ENCODE measurements around the gene CNGB1. TPM values are rescaled to one million over a fixed set of nuclear protein-coding genes. Genes with fewer than 3 reads are reported as not detected.

Gene CNGB1
- total RNA-seq, 1 experiment from 2014 or later: not detected

DNA sequence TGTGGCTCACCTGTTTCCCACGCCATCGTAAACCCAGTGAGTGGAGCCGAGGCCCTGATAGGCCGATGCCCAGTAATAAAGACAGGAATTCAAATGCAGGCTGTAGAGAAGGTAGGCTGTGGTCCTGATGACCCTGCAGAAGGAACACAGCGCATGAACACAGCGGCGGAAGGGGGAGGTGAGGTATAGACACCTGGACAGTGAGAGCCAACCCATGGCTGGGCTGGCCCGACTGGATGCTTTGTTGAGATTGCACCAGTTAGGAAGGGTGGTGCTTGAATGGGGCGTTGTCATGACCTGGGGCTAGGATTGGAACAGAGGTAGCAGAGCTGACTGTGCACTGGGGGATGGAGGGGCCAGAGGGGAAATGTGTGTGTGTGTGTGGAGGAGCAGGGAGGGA lies 59.2 kb downstream of the CNGB1 start:
- ATAC-seq: peak; percentile 33
- POLR2A ChIA-PET: no interaction called here
- no peak overlapping the region for H3K4me3 Mint-ChIP-seq
- no peaks in the 10 kb centered on the region; the same call in 1 of the 2 replicates for H3K27me3 Mint-ChIP-seq (ENCODE audit: low read depth)
- no peaks in the 10 kb centered on the region for H3K36me3 Mint-ChIP-seq
- CTCF ChIA-PET: no interaction called here
- no peak for DNase-seq (ENCODE audit: low spot score)
- TF ChIP-seq E2F5 (CRISPR knock-in tag; IDR thresholded peaks at IDR 0.05) (no peak), EMX1 (CRISPR knock-in tag; IDR thresholded peaks at IDR 0.05) (no peak), TCF7 (CRISPR knock-in tag; IDR thresholded peaks at IDR 0.05; ENCODE audit: low read depth) (no peak), RELA (CRISPR knock-in tag; IDR thresholded peaks at IDR 0.05; ENCODE audit: borderline replicate concordance) (no peak), ATF1 (CRISPR knock-in tag; IDR thresholded peaks at IDR 0.05) (no peak), ZNF423 (CRISPR knock-in tag; IDR thresholded peaks at IDR 0.05) (no peak), CTCF (IDR thresholded peaks at IDR 0.05) (no peak), ZNF671 (CRISPR knock-in tag; IDR thresholded peaks at IDR 0.05) (no peak), ZNF416 (CRISPR knock-in tag; IDR thresholded peaks at IDR 0.05) (no peak), AR (CRISPR knock-in tag; IDR thresholded peaks at IDR 0.05) (no peak), PRRX2 (CRISPR knock-in tag; IDR thresholded peaks at IDR 0.05) (no peak)
- TF ChIP-seq, protein P1, sequence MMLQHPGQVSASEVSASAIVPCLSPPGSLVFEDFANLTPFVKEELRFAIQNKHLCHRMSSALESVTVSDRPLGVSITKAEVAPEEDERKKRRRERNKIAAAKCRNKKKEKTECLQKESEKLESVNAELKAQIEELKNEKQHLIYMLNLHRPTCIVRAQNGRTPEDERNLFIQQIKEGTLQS (CRISPR knock-in tag; conservative IDR thresholded peaks at IDR 0.05): no peak
- TF ChIP-seq, protein P2, sequence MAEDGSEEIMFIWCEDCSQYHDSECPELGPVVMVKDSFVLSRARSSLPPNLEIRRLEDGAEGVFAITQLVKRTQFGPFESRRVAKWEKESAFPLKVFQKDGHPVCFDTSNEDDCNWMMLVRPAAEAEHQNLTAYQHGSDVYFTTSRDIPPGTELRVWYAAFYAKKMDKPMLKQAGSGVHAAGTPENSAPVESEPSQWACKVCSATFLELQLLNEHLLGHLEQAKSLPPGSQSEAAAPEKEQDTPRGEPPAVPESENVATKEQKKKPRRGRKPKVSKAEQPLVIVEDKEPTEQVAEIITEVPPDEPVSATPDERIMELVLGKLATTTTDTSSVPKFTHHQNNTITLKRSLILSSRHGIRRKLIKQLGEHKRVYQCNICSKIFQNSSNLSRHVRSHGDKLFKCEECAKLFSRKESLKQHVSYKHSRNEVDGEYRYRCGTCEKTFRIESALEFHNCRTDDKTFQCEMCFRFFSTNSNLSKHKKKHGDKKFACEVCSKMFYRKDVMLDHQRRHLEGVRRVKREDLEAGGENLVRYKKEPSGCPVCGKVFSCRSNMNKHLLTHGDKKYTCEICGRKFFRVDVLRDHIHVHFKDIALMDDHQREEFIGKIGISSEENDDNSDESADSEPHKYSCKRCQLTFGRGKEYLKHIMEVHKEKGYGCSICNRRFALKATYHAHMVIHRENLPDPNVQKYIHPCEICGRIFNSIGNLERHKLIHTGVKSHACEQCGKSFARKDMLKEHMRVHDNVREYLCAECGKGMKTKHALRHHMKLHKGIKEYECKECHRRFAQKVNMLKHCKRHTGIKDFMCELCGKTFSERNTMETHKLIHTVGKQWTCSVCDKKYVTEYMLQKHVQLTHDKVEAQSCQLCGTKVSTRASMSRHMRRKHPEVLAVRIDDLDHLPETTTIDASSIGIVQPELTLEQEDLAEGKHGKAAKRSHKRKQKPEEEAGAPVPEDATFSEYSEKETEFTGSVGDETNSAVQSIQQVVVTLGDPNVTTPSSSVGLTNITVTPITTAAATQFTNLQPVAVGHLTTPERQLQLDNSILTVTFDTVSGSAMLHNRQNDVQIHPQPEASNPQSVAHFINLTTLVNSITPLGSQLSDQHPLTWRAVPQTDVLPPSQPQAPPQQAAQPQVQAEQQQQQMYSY (CRISPR knock-in tag; IDR thresholded peaks at IDR 0.05): no peak
- TF ChIP-seq, protein P3, sequence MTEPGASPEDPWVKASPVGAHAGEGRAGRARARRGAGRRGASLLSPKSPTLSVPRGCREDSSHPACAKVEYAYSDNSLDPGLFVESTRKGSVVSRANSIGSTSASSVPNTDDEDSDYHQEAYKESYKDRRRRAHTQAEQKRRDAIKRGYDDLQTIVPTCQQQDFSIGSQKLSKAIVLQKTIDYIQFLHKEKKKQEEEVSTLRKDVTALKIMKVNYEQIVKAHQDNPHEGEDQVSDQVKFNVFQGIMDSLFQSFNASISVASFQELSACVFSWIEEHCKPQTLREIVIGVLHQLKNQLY (CRISPR knock-in tag; IDR thresholded peaks at IDR 0.05): no peak
- no peaks in the 10 kb centered on the region for H3K9me3 Mint-ChIP-seq
- H3K27ac Mint-ChIP-seq: no peak overlapping the region
- H3K4me1 Mint-ChIP-seq: peaks cover 21% of the 10 kb centered on the region

- Mint-ChIP-seq H3K27ac (no peak overlapping the region), H3K4me3 (no peak overlapping the region), H3K36me3 (no peaks in the 10 kb centered on the region), H3K27me3 (ENCODE audit: low read depth) (no peaks in the 10 kb centered on the region; the same call in 1 of the 2 replicates), H3K4me1 (peaks cover 21% of the 10 kb centered on the region), H3K9me3 (no peaks in the 10 kb centered on the region)
- no peak for TF ChIP-seq E2F4 (CRISPR knock-in tag; IDR thresholded peaks at IDR 0.05; ENCODE audit: borderline replicate concordance, low read depth)
- no peak for TF ChIP-seq TP53 (CRISPR knock-in tag; IDR thresholded peaks at IDR 0.05)
- TF ChIP-seq, protein P4, sequence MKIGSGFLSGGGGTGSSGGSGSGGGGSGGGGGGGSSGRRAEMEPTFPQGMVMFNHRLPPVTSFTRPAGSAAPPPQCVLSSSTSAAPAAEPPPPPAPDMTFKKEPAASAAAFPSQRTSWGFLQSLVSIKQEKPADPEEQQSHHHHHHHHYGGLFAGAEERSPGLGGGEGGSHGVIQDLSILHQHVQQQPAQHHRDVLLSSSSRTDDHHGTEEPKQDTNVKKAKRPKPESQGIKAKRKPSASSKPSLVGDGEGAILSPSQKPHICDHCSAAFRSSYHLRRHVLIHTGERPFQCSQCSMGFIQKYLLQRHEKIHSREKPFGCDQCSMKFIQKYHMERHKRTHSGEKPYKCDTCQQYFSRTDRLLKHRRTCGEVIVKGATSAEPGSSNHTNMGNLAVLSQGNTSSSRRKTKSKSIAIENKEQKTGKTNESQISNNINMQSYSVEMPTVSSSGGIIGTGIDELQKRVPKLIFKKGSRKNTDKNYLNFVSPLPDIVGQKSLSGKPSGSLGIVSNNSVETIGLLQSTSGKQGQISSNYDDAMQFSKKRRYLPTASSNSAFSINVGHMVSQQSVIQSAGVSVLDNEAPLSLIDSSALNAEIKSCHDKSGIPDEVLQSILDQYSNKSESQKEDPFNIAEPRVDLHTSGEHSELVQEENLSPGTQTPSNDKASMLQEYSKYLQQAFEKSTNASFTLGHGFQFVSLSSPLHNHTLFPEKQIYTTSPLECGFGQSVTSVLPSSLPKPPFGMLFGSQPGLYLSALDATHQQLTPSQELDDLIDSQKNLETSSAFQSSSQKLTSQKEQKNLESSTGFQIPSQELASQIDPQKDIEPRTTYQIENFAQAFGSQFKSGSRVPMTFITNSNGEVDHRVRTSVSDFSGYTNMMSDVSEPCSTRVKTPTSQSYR (CRISPR knock-in tag; IDR thresholded peaks at IDR 0.05): no peak
- CTCF ChIA-PET: no interaction called here
- ATAC-seq (no peak), DNase-seq (ENCODE audit: low spot score) (no peak)
- POLR2A ChIA-PET: no interaction called here
These were observed 60.2 kb downstream of the CNGB1 start for GRCh38 chr16:57910696-57911095.

Data from WTC11 (cell line).